ENCODE results near the gene ORMDL3.

DNA sequence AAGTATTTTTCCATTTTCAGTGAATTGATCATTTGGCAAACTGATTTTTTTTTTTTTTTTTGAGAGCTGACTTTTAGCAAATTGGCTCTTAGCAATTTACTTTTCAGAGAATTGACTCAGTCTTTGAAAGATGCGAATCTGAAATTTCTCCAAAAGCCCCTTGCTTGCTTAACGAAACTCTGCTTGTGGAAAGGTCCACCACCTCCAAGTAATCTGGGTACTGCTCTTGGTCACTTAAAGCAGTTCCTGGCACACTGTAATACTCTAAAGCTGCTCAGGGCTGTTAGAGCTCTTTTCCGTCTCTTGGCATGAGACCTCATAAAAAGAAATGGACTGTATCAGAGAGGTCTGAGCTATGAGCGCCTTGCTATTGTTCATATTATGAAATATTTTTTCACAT, 11.8 kb downstream of the ORMDL3 start:
- TF ChIP-seq, protein P1, sequence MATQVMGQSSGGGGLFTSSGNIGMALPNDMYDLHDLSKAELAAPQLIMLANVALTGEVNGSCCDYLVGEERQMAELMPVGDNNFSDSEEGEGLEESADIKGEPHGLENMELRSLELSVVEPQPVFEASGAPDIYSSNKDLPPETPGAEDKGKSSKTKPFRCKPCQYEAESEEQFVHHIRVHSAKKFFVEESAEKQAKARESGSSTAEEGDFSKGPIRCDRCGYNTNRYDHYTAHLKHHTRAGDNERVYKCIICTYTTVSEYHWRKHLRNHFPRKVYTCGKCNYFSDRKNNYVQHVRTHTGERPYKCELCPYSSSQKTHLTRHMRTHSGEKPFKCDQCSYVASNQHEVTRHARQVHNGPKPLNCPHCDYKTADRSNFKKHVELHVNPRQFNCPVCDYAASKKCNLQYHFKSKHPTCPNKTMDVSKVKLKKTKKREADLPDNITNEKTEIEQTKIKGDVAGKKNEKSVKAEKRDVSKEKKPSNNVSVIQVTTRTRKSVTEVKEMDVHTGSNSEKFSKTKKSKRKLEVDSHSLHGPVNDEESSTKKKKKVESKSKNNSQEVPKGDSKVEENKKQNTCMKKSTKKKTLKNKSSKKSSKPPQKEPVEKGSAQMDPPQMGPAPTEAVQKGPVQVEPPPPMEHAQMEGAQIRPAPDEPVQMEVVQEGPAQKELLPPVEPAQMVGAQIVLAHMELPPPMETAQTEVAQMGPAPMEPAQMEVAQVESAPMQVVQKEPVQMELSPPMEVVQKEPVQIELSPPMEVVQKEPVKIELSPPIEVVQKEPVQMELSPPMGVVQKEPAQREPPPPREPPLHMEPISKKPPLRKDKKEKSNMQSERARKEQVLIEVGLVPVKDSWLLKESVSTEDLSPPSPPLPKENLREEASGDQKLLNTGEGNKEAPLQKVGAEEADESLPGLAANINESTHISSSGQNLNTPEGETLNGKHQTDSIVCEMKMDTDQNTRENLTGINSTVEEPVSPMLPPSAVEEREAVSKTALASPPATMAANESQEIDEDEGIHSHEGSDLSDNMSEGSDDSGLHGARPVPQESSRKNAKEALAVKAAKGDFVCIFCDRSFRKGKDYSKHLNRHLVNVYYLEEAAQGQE (IDR thresholded peaks at IDR 0.05; ENCODE audit: insufficient read depth in 1 of 2, low read depth in 2 of 2, low read length in 1 of 2), result no peak
- TF ChIP-seq, protein P2, sequence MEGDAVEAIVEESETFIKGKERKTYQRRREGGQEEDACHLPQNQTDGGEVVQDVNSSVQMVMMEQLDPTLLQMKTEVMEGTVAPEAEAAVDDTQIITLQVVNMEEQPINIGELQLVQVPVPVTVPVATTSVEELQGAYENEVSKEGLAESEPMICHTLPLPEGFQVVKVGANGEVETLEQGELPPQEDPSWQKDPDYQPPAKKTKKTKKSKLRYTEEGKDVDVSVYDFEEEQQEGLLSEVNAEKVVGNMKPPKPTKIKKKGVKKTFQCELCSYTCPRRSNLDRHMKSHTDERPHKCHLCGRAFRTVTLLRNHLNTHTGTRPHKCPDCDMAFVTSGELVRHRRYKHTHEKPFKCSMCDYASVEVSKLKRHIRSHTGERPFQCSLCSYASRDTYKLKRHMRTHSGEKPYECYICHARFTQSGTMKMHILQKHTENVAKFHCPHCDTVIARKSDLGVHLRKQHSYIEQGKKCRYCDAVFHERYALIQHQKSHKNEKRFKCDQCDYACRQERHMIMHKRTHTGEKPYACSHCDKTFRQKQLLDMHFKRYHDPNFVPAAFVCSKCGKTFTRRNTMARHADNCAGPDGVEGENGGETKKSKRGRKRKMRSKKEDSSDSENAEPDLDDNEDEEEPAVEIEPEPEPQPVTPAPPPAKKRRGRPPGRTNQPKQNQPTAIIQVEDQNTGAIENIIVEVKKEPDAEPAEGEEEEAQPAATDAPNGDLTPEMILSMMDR (IDR thresholded peaks at IDR 0.05), result no peak
- TF ChIP-seq POLR2AphosphoS5 (IDR thresholded peaks at IDR 0.05; ENCODE audit: low read depth, low read length), result no peak
- TF ChIP-seq TCF7L2 (IDR thresholded peaks at IDR 0.05; ENCODE audit: low read depth, low read length), result no peak
